Right lobe of liver (tissue), 4 donors: ENCODE data around the gene FNTB.

ENCODE experiments used
- POLR2A ChIP-seq: fragments of 450-650 bp; IDR thresholded peaks from one replicate; pipeline ENCODE4 v1.6.1; 2017; ENCODE audit warnings: antibody characterized with exemption, mild to moderate bottlenecking
- TF ChIP-seq, protein P1 (sequence below), 4 donors: fragments of 200-600 bp in 3 of 4; fragments of 450-650 bp in 1 of 4; IDR thresholded peaks; one replicate each; pipeline versions ENCODE4 v1.5.1 to v1.8.0; 2016 to 2022; ENCODE audit warnings: antibody characterized with exemption in 4 of 4, mild to moderate bottlenecking in 2 of 4
- donor health status: DM: no; HTN: no; CAD: no.
- donor health status: DM: no; HTN: no; CAD: no.
- donor health status: DM: no; HTN: yes; CAD: no.

DNA sequence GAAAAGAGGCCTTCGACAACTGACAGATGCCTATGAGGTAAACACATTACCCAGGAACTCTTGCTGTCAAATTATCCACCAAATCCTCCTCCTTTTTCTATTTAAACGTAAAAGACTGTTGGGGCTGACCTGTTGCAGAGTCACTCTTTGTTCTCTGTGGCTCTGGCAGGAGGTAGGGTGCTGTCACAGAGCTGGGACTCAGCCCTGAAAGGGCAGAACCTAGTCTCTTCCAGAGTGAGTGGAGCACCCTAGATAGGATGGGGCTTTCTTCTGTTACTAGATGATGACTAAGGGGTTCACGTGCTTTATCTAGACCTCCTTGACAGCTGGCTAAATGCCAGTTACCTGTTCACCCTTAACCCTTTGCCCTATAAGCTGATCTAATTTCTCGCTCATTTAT is 25.7 kb downstream of the FNTB start:
- TF ChIP-seq, protein P1, sequence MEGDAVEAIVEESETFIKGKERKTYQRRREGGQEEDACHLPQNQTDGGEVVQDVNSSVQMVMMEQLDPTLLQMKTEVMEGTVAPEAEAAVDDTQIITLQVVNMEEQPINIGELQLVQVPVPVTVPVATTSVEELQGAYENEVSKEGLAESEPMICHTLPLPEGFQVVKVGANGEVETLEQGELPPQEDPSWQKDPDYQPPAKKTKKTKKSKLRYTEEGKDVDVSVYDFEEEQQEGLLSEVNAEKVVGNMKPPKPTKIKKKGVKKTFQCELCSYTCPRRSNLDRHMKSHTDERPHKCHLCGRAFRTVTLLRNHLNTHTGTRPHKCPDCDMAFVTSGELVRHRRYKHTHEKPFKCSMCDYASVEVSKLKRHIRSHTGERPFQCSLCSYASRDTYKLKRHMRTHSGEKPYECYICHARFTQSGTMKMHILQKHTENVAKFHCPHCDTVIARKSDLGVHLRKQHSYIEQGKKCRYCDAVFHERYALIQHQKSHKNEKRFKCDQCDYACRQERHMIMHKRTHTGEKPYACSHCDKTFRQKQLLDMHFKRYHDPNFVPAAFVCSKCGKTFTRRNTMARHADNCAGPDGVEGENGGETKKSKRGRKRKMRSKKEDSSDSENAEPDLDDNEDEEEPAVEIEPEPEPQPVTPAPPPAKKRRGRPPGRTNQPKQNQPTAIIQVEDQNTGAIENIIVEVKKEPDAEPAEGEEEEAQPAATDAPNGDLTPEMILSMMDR (IDR thresholded peaks at IDR 0.05), result no peak
- no peak for TF ChIP-seq POLR2A
